RWPE1 (cell line): ENCODE measurements around the gene FCN1.
"Not testable (repeated sequence)": the region's sequence is repeated elsewhere in the genome, so short reads cannot be mapped to it uniquely, and the experiment has no call there.

ENCODE experiments used
- CTCF ChIA-PET: fragments of 350-600 bp; sonication (Branson Sonifier 250); formaldehyde crosslinking; extraction: SDS; loops from one replicate; lab custom pipeline; 2021; lab: Yijun Ruan, JAX
- POLR2A ChIA-PET: fragments of 400-600 bp; formaldehyde crosslinking; extraction: SDS; loops from one replicate; lab custom pipeline; 2020; ENCODE audit warnings: antibody characterized with exemption; ENCODE audit not compliant: low non-redundant PET; lab: Yijun Ruan, JAX
- DNase-seq: peaks from one replicate; pipeline ENCODE4 v3.0.0; 2012; ENCODE audit warnings: low spot score
- H3K27ac ChIP-seq: fragments of 450-650 bp; 2 replicates; pipeline ENCODE4 v1.5.1; 2017
- TF ChIP-seq, protein P1 (sequence below): fragments of 450-650 bp; conservative IDR thresholded peaks from 2 replicates; pipeline ENCODE4 v1.5.1; 2017; ENCODE audit warnings: low read depth, mild to moderate bottlenecking

Gene FCN1

DNA sequence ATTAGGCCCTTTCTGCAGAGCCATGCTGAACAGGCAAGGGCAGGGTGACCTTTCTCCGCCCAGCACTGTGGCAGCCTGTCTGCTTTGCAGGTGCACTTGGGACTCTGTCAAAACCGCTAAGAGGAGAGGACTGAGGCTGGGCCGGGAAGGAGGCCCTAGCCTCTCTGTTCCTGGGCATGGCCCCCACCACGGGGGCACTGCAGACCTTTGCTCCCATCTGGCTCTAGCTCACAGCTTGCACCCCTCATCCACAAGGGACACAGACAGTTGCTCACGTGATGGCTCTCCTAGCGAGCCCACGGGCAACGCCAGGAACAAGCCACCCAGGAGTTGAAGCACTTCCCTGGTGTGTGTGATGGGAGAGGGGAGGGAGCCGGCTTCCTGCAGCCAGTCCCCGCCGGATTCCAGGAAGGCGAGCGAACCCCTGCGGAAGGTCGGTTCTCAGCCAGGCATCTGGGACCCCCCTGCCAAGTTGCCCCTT, 43.0 kb upstream of the FCN1 start:
- ChIA-PET CTCF (interaction anchor here (0.6 to 0.8 kb wide), 2 partner anchors 64 to 182 kb away, joined by 4 read pairs; no protein-coding TSS in a partner anchor), POLR2A (no interaction called here)
- TF ChIP-seq, protein P1, sequence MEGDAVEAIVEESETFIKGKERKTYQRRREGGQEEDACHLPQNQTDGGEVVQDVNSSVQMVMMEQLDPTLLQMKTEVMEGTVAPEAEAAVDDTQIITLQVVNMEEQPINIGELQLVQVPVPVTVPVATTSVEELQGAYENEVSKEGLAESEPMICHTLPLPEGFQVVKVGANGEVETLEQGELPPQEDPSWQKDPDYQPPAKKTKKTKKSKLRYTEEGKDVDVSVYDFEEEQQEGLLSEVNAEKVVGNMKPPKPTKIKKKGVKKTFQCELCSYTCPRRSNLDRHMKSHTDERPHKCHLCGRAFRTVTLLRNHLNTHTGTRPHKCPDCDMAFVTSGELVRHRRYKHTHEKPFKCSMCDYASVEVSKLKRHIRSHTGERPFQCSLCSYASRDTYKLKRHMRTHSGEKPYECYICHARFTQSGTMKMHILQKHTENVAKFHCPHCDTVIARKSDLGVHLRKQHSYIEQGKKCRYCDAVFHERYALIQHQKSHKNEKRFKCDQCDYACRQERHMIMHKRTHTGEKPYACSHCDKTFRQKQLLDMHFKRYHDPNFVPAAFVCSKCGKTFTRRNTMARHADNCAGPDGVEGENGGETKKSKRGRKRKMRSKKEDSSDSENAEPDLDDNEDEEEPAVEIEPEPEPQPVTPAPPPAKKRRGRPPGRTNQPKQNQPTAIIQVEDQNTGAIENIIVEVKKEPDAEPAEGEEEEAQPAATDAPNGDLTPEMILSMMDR: no peak
- no peak for DNase-seq
- no peak overlapping the region for H3K27ac ChIP-seq

DNA sequence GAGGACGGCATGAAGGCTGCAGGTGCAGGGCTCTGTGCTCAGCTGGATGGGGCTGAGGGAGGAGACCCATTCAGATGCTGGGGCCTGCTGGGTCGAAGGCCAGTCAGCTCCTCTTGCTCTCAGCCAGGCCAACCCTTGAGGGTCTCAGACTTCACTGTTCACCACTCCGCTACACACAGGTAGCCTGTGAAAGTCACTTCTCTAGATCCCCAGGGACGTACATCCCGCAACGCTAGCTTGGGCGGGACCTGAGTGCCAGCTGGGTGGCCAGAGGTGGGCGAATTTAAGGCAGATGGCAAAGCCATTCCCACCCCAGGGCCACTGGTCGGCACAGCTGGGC, 42.2 kb upstream of the FCN1 start:
- TF ChIP-seq, protein P1: no peak
- no peak for DNase-seq
- ChIA-PET POLR2A (no interaction called here), CTCF (no interaction called here)
- no peak overlapping the region for H3K27ac ChIP-seq

DNA sequence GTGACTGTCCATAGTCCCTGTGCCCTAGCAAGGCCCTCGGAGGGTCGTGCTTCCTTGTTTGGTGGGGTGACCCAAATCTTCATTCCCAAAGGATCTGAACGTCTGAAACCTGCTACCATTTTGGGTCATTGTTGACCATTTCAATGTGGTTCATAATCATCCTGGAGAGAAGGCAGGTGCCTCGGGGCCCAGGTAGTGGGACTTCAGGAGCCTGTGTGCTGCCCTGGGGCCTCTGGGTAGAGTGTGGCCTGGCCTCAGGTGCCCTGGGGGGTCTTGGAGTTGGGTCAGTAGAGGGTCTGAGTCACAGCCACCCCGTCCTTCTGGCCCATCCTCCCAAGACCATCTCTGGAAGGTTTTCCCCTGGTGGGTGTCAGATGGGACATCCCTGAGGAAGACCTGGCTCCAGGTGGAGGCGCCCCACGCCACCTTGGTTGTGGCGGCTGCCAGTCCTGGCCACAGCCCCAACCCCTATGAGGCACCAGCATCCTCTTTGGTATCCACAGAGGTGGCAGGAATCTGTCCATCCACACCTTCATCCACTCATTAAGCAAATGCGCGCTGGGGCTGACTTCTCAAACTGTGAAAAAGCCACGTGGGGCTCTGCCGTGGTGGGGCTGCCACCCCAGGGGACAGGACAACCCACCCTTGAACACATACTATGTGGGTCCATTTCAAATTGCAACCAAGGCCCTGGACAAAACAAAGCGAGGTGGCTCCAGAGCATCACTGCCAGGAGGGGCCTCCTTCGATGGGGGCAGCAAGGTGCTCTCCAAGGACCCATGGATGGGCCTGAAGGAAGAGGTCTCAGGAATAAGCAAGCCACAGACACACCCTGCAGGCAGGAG, 41.6 kb upstream of the FCN1 start:
- no peak overlapping the region for H3K27ac ChIP-seq
- TF ChIP-seq, protein P1: no peak
- CTCF ChIA-PET: no interaction called here
- no peak for DNase-seq
- POLR2A ChIA-PET: no interaction called here

DNA sequence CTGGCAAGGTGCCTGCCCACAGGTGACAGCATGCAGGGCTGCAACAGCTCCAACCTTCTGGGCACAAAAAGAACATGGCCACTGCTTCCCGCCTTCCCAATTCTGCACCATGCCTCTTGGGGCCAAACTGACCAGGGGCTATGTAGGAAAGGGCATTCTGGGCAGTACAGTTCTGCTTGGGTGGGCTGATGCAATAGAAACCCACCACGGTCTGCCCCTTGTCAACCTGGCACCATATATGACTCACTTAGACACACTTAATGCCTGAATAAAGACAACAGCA, 40.2 kb upstream of the FCN1 start:
- TF ChIP-seq, protein P1: no peak
- DNase-seq: no peak
- ChIA-PET POLR2A (no interaction called here), CTCF (interaction anchor here (0.7 kb wide), 2 partner anchors 67 to 218 kb away, joined by 3 to 4 read pairs; no protein-coding TSS in a partner anchor)
- no peak overlapping the region for H3K27ac ChIP-seq

DNA sequence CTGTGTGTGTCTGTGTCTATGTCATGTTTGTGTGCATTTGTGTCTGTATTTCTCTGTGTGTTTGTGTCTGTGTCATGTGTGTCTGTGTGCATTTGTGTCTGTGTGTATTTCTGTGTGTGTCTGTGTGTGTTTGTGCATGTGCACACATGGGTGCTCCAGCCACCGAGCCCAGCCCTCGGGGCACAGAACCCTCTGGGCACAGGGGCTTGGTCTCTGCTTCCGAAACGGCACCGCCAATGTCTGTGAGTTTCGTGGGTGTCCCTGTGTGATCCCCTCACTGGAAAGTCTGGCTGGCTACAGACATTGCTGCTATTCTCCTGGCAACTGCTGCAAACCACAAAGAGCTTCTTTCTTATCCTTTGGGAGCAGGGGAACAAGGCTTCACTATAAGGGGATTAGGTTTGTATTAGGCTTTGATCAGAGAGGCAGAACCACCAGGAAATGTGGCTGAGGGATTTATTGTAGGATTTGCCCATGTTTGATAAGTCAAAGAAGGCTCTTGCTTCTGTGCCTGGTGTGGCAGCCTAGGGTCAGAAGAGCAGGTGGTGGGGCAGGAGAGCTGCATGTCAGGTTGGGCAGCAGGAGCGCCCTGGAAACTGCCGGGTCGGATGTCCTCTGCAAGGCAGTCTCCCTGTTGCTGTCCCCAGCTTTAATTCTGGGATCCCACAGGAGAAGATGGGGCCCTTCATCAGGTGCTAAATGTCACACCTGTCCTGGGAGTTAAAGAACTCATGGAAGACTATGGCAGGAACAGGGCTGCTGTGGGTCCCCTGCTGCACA, 39.6 kb upstream of the FCN1 start:
- ChIA-PET POLR2A (no interaction called here), CTCF (interaction anchor here (0.7 kb wide), 2 partner anchors 66 to 218 kb away, joined by 3 to 4 read pairs; no protein-coding TSS in a partner anchor)
- TF ChIP-seq, protein P1: no peak
- DNase-seq: no peak
- no peak overlapping the region for H3K27ac ChIP-seq

DNA sequence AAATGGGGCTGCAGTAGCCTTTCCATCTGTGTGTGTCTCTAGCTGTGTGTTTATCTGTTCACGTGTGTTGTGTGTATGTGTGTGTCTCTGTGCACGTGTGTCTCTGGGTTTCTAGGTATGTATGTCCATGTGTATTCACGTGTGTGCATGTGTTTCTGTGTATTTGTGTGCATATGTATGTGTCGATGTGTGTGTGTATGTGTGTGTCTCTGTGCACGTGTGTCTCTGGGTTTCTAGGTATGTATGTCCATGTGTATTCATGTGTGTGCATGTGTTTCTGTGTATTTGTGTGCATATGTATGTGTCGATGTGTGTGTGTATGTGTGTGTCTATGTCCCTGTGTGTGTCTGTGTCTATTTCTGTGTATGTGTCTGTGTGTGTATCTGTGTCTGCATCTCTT, 38.7 kb upstream of the FCN1 start:
- POLR2A ChIA-PET, H3K27ac ChIP-seq, DNase-seq, CTCF ChIA-PET: not testable (repeated sequence)
